GM23338 (cell line): ENCODE data around the gene COMMD7.

Experiments used
- CREB1 ChIP-seq: fragments of 250-450 bp; sonication (Bioruptor Pico); IDR thresholded peaks from 2 replicates; pipeline ENCODE4 v1.5.0; 2020; ENCODE audit warnings: low read depth, mild to moderate bottlenecking, moderate library complexity
- CTCF ChIP-seq, 2 experiments: fragments of 200-600 bp in 1 of 2; sonication (generic) in 1 of 2; conservative IDR thresholded peaks; 2 replicates each; pipeline versions ENCODE4 v1.5.1 to v1.6.1; 2016 to 2017; ENCODE audit warnings: antibody characterized with exemption in 2 of 2, low read depth in 2 of 2, mild to moderate bottlenecking in 2 of 2, moderate library complexity in 1 of 2
- EZH2 ChIP-seq: fragments of 200-600 bp; sonication (generic); IDR thresholded peaks from one replicate; pipeline ENCODE4 v1.8.0; 2017; ENCODE audit warnings: antibody characterized with exemption, mild to moderate bottlenecking, low read depth; ENCODE audit not compliant: unreplicated experiment
- EZH2phosphoT487 ChIP-seq: fragments of 200-600 bp; sonication (generic); IDR thresholded peaks from one replicate; pipeline ENCODE4 v1.8.1; 2018; ENCODE audit warnings: antibody characterized with exemption; ENCODE audit not compliant: unreplicated experiment
- POLR2AphosphoS5 ChIP-seq: IDR thresholded peaks from 2 replicates; pipeline ENCODE4 v1.6.1; 2016; ENCODE audit warnings: antibody characterized with exemption, low read depth
- REST ChIP-seq: IDR thresholded peaks from one replicate; pipeline ENCODE4 v1.6.1; 2018; ENCODE audit warnings: antibody characterized with exemption; ENCODE audit not compliant: unreplicated experiment
- ZNF114 ChIP-seq: fragments of 250-450 bp; sonication (Bioruptor Pico); IDR thresholded peaks from 2 replicates; pipeline ENCODE4 v1.5.0; 2020; ENCODE audit warnings: mild to moderate bottlenecking, moderate library complexity

- TF ChIP-seq CTCF (conservative IDR thresholded peaks at IDR 0.05; ENCODE audit: low read depth in 2 of 2) = no peak
- TF ChIP-seq EZH2 = no peak
- TF ChIP-seq POLR2AphosphoS5 = no peak
- TF ChIP-seq REST = no peak
- TF ChIP-seq EZH2phosphoT487 = no peak
- no peak for TF ChIP-seq ZNF114 (CRISPR knock-in tag)
- TF ChIP-seq CREB1 (CRISPR knock-in tag) = no peak
Measured at GRCh38 chr20:32753731-32754130, 10.5 kb upstream of the COMMD7 start.
